Nephron progenitor cell (in vitro differentiated cells): ENCODE measurements around the gene CDH2.

Experiments
- DNase-seq: peaks from one replicate; pipeline ENCODE4 v3.0.0; 2021
- H3K27ac Mint-ChIP-seq: 2 replicates; pipeline ENCODE4 v1.8.0; 2021; ENCODE audit warnings: mild to moderate bottlenecking, moderate library complexity, mixed read lengths
- H3K27me3 Mint-ChIP-seq: 2 replicates; pipeline ENCODE4 v1.8.0; 2021; ENCODE audit warnings: mild to moderate bottlenecking, low read depth, mixed read lengths; ENCODE audit not compliant: poor library complexity
- H3K36me3 Mint-ChIP-seq: 2 replicates; pipeline ENCODE4 v1.8.0; 2021; ENCODE audit warnings: low read depth, mixed read lengths
- H3K4me1 Mint-ChIP-seq: 2 replicates; pipeline ENCODE4 v1.8.0; 2021; ENCODE audit warnings: mixed read lengths
- H3K4me3 Mint-ChIP-seq: 2 replicates; pipeline ENCODE4 v1.8.0; 2021; ENCODE audit warnings: mild to moderate bottlenecking, moderate library complexity, mixed read lengths
- H3K9me3 Mint-ChIP-seq: 2 replicates; pipeline ENCODE4 v1.8.0; 2021; ENCODE audit warnings: mild to moderate bottlenecking, moderate library complexity, mixed read lengths
- TF ChIP-seq, protein P1 (sequence below): fragments of 200-600 bp; sonication (generic); IDR thresholded peaks from 2 replicates; pipeline ENCODE4 v1.5.0; 2021; ENCODE audit warnings: antibody characterized with exemption

CDH2 gene

DNA sequence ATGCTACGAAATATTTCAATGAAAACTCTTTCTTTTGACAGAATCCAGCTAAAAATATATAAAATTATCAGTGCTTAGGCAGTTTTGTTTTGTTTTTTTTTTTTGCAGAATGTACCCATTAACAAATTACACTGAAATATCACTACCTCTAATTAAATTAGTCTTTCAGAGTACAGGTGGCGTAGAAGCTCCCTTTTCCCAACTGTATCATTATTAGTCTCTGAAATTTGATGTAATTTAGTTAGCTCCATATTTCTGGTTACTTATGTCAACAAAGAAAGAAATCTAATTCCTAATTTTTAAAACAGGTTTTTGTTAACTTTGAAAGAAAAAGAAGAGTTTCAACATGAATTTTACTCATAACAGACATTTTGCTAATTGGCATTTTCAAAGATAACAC is 149.2 kb downstream of the CDH2 start:
- no peaks in the 10 kb centered on the region for H3K9me3 Mint-ChIP-seq
- peaks cover 19% of the 10 kb centered on the region for H3K36me3 Mint-ChIP-seq
- H3K4me3 Mint-ChIP-seq: no peak overlapping the region
- H3K4me1 Mint-ChIP-seq: peaks cover 1% of the 10 kb centered on the region
- DNase-seq: no peak
- TF ChIP-seq, protein P1, sequence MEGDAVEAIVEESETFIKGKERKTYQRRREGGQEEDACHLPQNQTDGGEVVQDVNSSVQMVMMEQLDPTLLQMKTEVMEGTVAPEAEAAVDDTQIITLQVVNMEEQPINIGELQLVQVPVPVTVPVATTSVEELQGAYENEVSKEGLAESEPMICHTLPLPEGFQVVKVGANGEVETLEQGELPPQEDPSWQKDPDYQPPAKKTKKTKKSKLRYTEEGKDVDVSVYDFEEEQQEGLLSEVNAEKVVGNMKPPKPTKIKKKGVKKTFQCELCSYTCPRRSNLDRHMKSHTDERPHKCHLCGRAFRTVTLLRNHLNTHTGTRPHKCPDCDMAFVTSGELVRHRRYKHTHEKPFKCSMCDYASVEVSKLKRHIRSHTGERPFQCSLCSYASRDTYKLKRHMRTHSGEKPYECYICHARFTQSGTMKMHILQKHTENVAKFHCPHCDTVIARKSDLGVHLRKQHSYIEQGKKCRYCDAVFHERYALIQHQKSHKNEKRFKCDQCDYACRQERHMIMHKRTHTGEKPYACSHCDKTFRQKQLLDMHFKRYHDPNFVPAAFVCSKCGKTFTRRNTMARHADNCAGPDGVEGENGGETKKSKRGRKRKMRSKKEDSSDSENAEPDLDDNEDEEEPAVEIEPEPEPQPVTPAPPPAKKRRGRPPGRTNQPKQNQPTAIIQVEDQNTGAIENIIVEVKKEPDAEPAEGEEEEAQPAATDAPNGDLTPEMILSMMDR: no peak
- no peak overlapping the region for H3K27ac Mint-ChIP-seq
- no peaks in the 10 kb centered on the region for H3K27me3 Mint-ChIP-seq

DNA sequence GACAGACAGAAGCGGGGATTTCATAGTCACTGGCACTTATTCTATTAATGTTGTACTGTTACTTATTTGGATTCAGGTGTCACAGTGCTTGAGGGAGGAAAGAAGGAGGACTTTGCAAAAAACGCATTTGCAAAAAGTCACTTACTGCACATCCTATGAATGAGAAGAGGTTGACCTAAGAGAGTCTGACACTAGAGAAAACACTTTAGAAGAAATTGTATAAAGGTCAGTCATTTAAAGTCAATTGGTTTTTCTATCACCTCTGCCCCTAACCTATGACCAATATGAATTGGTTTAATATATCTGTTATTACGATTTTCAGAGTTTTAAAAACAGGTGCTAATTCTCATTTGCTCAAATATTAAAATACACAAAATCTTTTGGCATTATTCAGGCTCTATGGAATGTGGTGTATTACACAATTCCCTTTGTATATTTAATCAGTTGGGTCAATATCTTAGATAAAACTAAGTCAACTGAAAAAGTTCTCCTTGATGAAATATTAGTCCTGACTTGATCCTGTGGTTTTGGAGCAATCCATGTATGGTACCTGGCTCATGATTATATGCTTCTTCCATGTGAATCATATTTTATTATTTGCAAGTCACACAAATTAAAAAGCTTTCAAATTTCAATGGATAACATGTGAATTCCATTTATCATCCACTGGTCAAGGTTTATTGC is 157.4 kb downstream of the CDH2 start:
- Mint-ChIP-seq H3K4me1 (peaks cover 5% of the 10 kb centered on the region), H3K9me3 (peaks cover 6% of the 10 kb centered on the region), H3K36me3 (peaks cover 38% of the 10 kb centered on the region), H3K27ac (peak overlapping the region; percentile 63), H3K27me3 (no peaks in the 10 kb centered on the region), H3K4me3 (no peak overlapping the region)
- TF ChIP-seq, protein P1: no peak
- no peak for DNase-seq

DNA sequence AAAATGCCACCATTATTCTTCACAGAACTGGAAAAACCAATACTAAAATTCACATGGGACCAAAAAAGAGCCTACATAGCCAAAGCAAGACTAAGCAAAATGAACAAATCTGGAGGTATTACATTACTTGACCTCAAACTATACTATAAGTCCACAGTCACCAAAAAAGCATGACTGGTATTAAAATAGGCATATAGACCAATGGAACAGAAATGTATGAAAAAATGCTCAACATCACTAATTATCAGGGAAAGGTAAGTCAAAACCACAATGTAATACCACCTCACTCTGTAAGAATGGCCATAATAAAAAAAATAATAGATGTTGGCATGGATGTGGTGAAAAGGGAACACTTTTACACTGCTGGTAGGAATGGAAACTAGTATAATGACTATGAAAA is 158.6 kb downstream of the CDH2 start:
- Mint-ChIP-seq H3K4me3 (no peak overlapping the region), H3K36me3 (peaks cover 31% of the 10 kb centered on the region), H3K4me1 (peaks cover 5% of the 10 kb centered on the region), H3K27ac (no peak overlapping the region), H3K9me3 (peaks cover 6% of the 10 kb centered on the region), H3K27me3 (no peaks in the 10 kb centered on the region)
- TF ChIP-seq, protein P1: no peak
- DNase-seq: no peak

DNA sequence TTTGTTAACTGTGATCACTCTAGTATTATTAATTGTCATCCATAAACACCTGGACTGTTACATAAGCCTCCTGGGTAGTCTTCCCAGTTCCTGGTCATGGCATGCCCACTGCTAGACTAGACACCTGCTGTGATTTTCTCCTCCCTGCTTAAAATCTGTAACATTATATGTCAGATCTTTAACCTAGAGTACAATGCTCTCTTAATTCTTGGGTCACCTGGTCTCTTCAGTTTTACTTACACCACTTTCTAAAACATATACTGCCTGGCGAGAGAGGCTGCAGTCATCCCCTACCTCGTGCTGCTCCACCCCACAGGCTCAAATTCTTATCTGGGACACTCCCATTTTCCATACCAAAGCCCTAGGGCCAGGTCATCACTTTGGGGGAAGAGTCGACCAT is 161.3 kb downstream of the CDH2 start:
- peaks cover 5% of the 10 kb centered on the region for H3K4me1 Mint-ChIP-seq
- TF ChIP-seq, protein P1: no peak
- H3K4me3 Mint-ChIP-seq: no peak overlapping the region
- peaks cover 6% of the 10 kb centered on the region for H3K9me3 Mint-ChIP-seq
- no peak for DNase-seq
- no peaks in the 10 kb centered on the region for H3K27me3 Mint-ChIP-seq
- H3K36me3 Mint-ChIP-seq: peaks cover 41% of the 10 kb centered on the region
- no peak overlapping the region for H3K27ac Mint-ChIP-seq

DNA sequence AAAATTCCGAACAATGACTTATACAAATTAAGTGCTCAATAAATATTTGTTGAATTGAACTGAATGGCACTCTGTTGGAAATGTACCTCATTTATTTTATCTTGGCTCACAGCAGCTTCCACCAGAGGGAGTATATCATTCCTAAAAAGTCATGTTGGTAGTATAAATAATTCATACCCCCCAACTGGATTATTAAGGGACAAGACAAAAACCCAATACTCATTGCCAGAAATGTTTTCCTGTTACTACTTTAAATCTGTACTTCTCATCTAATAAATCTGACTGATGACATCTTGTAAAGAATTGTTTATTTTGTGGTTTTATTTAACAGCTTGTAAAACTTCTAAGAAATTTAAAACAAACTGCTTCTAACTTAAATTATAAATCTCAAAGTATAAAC is 163.9 kb downstream of the CDH2 start:
- Mint-ChIP-seq H3K27ac (no peak overlapping the region), H3K27me3 (no peaks in the 10 kb centered on the region), H3K9me3 (peaks cover under 1% of the 10 kb centered on the region), H3K4me3 (no peak overlapping the region), H3K36me3 (peaks cover 47% of the 10 kb centered on the region), H3K4me1 (peaks cover 5% of the 10 kb centered on the region)
- DNase-seq: no peak
- TF ChIP-seq, protein P1: peak; percentile 21

DNA sequence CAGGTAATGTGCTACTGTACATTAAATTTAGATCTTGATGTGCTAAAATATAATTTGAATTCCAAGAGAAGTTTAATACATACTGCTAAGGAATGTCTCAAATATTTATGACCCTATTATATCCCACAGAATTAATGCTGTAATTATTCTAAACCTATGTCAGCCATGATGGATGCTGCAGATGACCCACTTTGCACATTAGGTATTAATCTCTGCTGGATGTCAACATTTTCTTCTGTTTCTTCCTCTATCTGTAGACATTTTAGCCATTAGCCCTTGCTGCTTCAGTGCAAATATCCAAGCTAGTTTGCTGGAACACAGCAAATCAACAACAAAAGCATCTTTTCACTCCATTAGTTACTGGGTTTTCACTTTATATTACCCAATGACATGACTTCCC is 164.6 kb downstream of the CDH2 start:
- peaks cover 41% of the 10 kb centered on the region for H3K36me3 Mint-ChIP-seq
- no peak overlapping the region for H3K4me3 Mint-ChIP-seq
- no peak overlapping the region for H3K27ac Mint-ChIP-seq
- H3K27me3 Mint-ChIP-seq: no peaks in the 10 kb centered on the region
- no peaks in the 10 kb centered on the region for H3K9me3 Mint-ChIP-seq
- no peak for DNase-seq
- peaks cover 5% of the 10 kb centered on the region for H3K4me1 Mint-ChIP-seq
- TF ChIP-seq, protein P1: no peak
